Heart right ventricle (tissue), 16 donors: ENCODE data around the gene MED14. TPM values are rescaled to one million over a fixed set of nuclear protein-coding genes. Genes with fewer than 3 reads are reported as not detected.

Source experiments
- ATAC-seq, 8 donors: fragments of 200-7000 bp; cut with Tn5 transposase; one replicate each; pipeline ENCODE4 v1.9.1; 2020; ENCODE audit warnings: mild to moderate bottlenecking in 8 of 8, moderate library complexity in 8 of 8, moderate number of reproducible peaks in 1 of 8
- DNase-seq, 2 donors: peaks; one replicate each; pipeline ENCODE4 v3.0.0-alpha.2; 2020
- H3K27ac ChIP-seq, 10 donors: fragments of 200-600 bp; sonication (generic) in 2 of 10; one replicate each; pipeline versions ENCODE4 v1.5.0 to v1.8.0; 2020 to 2022; ENCODE audit warnings: mild to moderate bottlenecking in 3 of 10
- H3K27me3 ChIP-seq, 7 donors: fragments of 200-600 bp; one replicate each; pipeline ENCODE4 v1.8.0; 2021 to 2022; ENCODE audit warnings: mild to moderate bottlenecking in 2 of 7
- H3K36me3 ChIP-seq, 9 donors: fragments of 200-600 bp; sonication (generic) in 1 of 9; one replicate each; pipeline versions ENCODE4 v1.5.0 to v1.8.0; 2020 to 2022; ENCODE audit warnings: mild to moderate bottlenecking in 2 of 9
- H3K4me1 ChIP-seq, 9 donors: fragments of 200-600 bp; sonication (generic) in 1 of 9; one replicate each; pipeline versions ENCODE4 v1.5.0 to v1.8.0; 2020 to 2022; ENCODE audit warnings: mild to moderate bottlenecking in 4 of 9
- H3K4me3 ChIP-seq, 10 donors: fragments of 200-600 bp; sonication (generic) in 2 of 10; one replicate each; pipeline versions ENCODE4 v1.5.0 to v1.8.0; 2020 to 2022; ENCODE audit warnings: mild to moderate bottlenecking in 7 of 10, moderate library complexity in 2 of 10
- H3K9me3 ChIP-seq, 11 donors: fragments of 200-600 bp in 10 of 11; sonication (generic) in 2 of 11; one replicate each; pipeline versions ENCODE4 v1.5.0 to v1.8.0; 2013 to 2022; ENCODE audit warnings: mild to moderate bottlenecking in 2 of 11, control low read depth in 1 of 11, moderate library complexity in 1 of 11
- CTCF ChIP-seq, 9 donors: fragments of 200-600 bp; sonication (generic) in 2 of 9; IDR thresholded peaks; one replicate each; pipeline versions ENCODE4 v1.5.0 to v1.8.0; 2021 to 2022; ENCODE audit warnings: antibody characterized with exemption in 9 of 9, mild to moderate bottlenecking in 5 of 9, moderate library complexity in 1 of 9
- WGBS, 2 donors: extraction: QIAGEN DNeasy Blood & Tissue Kit; methylation state at CpG; one replicate each; pipeline ENCODE4 v1.1.7; 2013; ENCODE audit warnings: inconsistent platforms in 1 of 2; 5-methylcytosine and 5-hydroxymethylcytosine counted together
- intact Hi-C, 10 donors: fragments of 100-400 bp; cut with DNase I; formaldehyde crosslinking; loops; one replicate each; pipeline versions ENCODE4 v1.11.1 to v1.14.2; 2022
- polyA plus RNA-seq, 2 donors: library from polyadenylated mRNA; stranded (reverse); fragments of 200-250 nt; gene quantifications; one replicate each; pipeline ENCODE4 v1.2.3, GENCODE V29; 2013
- total RNA-seq, 10 donors: library from RNA; stranded (reverse); fragmentation: NEBNext Ultra II Directional in 3 of 10; extraction: Animal tissue kit (Norgen Biotek cat#: 25700) in 3 of 10; gene quantifications; one replicate each; pipeline versions ENCODE4 v1.2.1 to v1.2.4, GENCODE V29; 2021 to 2023
- donor health status: Arrhythmogenic right ventricular cardiomyopathy.
- donor health status: ischemic (EF 13 %, LVEDD 7.1; RV severe dilation, severe dysfunction).
- donor health status: healthy with polysubstance abuse.
- donor health status: DM: no; HTN: yes; CAD: no.
- donor health status: DM: no; HTN: no; CAD: no.
- donor health status: ischemic (EF 25% LVEDD 6.9; RV normal size, moderate dysfunction).
- donor health status: ischemic (EF 25% LVEDD 5.7; RV mildly dilated, moderate dysfunction).
- donor health status: healthy.
- donor health status: DM: yes; HTN: yes; CAD: no.
- donor health status: Ischemic cardiomyopathy.
- donor health status: ischemic (EF 35%, LVEDD 5.7; RV mildly dilated, moderate dysfunction).
- donor health status: nonischemic (EF 11% LVEDD 7.7; RV severe dilation, severe dysfunction).
- donor health status: DM: yes; HTN: yes; CAD: no.
- donor health status: PGD.
- donor health status: ischemic (EF 29% LVEDD 5.4; RV normal size, mild dysfunction).
- donor health status: nonischemic (EF 23%, LVEDD 6.1; RV moderate dilation, normal function).

MED14 gene
- total and polyA plus RNA-seq, 12 donors, result 7.1 to 44.9 (median 33.1) TPM

GRCh38 chrX:40729598-40730584 lies 5.5 kb downstream of the MED14 start:
- Histone ChIP-seq H3K9me3 (no peaks in the 10 kb centered on the region), H3K27ac (peak overlapping the region in 1 of 10 donors; percentile 15), H3K36me3 (peaks cover 0 to 17% (median 0%) of the 10 kb centered on the region in 9 donors), H3K4me3 (no peak overlapping the region), H3K27me3 (peaks cover 0 to 75% (median 0%) of the 10 kb centered on the region in 7 donors), H3K4me1 (peaks cover 0 to 44% (median 30%) of the 10 kb centered on the region in 9 donors)
- intact Hi-C loops, result loop anchor here in 1 of 10 donors (10.0 kb wide), 1 partner anchor 55 kb away; no protein-coding TSS in a partner anchor
- ATAC-seq (no peak), DNase-seq (no peak)
- 31 to 35% methylated on average over 4 of the region's 4 CpGs for WGBS, 2 donors
- TF ChIP-seq CTCF (IDR thresholded peaks at IDR 0.05), result no peak

GRCh38 chrX:40727581-40728252 lies 7.6 kb downstream of the MED14 start:
- DNase-seq, result no peak
- Histone ChIP-seq H3K4me1 (peaks cover 0 to 24% (median 11%) of the 10 kb centered on the region in 9 donors), H3K4me3 (no peak overlapping the region), H3K27ac (no peak overlapping the region), H3K27me3 (peaks cover 0 to 57% (median 0%) of the 10 kb centered on the region in 7 donors), H3K36me3 (peaks cover 0 to 19% (median 0%) of the 10 kb centered on the region in 9 donors), H3K9me3 (no peaks in the 10 kb centered on the region)
- no peak for TF ChIP-seq CTCF (IDR thresholded peaks at IDR 0.05)
- 84 to 89% methylated on average over 6 of the region's 6 CpGs for WGBS, 2 donors
- no peak for ATAC-seq
- intact Hi-C loops, result no loop called here

GRCh38 chrX:40727093-40727492 lies 8.2 kb downstream of the MED14 start:
- intact Hi-C loops, result no loop called here
- no peak overlapping the region for H3K4me3 ChIP-seq
- H3K27me3 ChIP-seq, result peaks cover 0 to 57% (median 0%) of the 10 kb centered on the region in 7 donors
- H3K27ac ChIP-seq, result no peak overlapping the region
- DNase-seq, result no peak
- no peaks in the 10 kb centered on the region for H3K9me3 ChIP-seq
- H3K36me3 ChIP-seq, result peaks cover 0 to 24% (median 0%) of the 10 kb centered on the region in 9 donors
- peaks cover 0 to 21% (median 10%) of the 10 kb centered on the region in 9 donors for H3K4me1 ChIP-seq
- no peak for TF ChIP-seq CTCF (IDR thresholded peaks at IDR 0.05)
- no peak for ATAC-seq

- DNase-seq, result no peak
- intact Hi-C loops, result no loop called here
- H3K27ac ChIP-seq, result no peak overlapping the region
- peaks cover 0 to 40% (median 0%) of the 10 kb centered on the region in 9 donors for H3K36me3 ChIP-seq
- H3K4me3 ChIP-seq, result no peak overlapping the region
- ATAC-seq, result no peak
- peaks cover 0 to 5% (median 0%) of the 10 kb centered on the region in 9 donors for H3K4me1 ChIP-seq
- no peak for TF ChIP-seq CTCF (IDR thresholded peaks at IDR 0.05)
- H3K9me3 ChIP-seq, result no peaks in the 10 kb centered on the region
- 83 to 88% methylated on average over 1 of the region's 1 CpG for WGBS, 2 donors
- peaks cover 0 to 52% (median 0%) of the 10 kb centered on the region in 7 donors for H3K27me3 ChIP-seq
Observed at GRCh38 chrX:40722930-40723329, 12.4 kb downstream of the MED14 start.
